CD4-positive, CD25-positive, alpha-beta regulatory T cell (primary cell): ENCODE data around the gene PLXNA4. TPM values are rescaled to one million over a fixed set of nuclear protein-coding genes. Genes with fewer than 3 reads are reported as not detected.

Experiments
- ATAC-seq, 2 donors: fragments of 150-1000 bp; cut with Tn5 transposase; one replicate each; pipeline ENCODE4 v1.10.0; 2021; ENCODE audit warnings: low read depth in 2 of 2, moderate number of reproducible peaks in 2 of 2, moderate library complexity in 1 of 2
- DNase-seq, 3 donors: peaks; one replicate each; pipeline versions ENCODE4 v3.0.0 to v3.0.0-alpha.2; 2012 to 2022; ENCODE audit warnings: mixed read lengths in 1 of 3
- H3K27ac ChIP-seq: one replicate; pipeline ENCODE4 v1.7.0; 2013; ENCODE audit warnings: mild to moderate bottlenecking, low read length; ENCODE audit not compliant: insufficient read depth, poor library complexity, severe bottlenecking
- H3K27me3 ChIP-seq: one replicate; pipeline ENCODE4 v1.7.0; 2013; ENCODE audit warnings: low read length; ENCODE audit not compliant: control insufficient read depth, insufficient read depth
- H3K36me3 ChIP-seq: one replicate; pipeline ENCODE4 v1.7.0; 2013; ENCODE audit warnings: mild to moderate bottlenecking, low read length, moderate library complexity; ENCODE audit not compliant: control insufficient read depth, insufficient read depth
- H3K4me1 ChIP-seq: 2 replicates; pipeline ENCODE4 v1.7.0; 2013; ENCODE audit warnings: mild to moderate bottlenecking, low read length; ENCODE audit not compliant: insufficient read depth, control insufficient read depth, poor library complexity, severe bottlenecking
- H3K4me3 ChIP-seq: one replicate; pipeline ENCODE4 v1.7.0; 2013; ENCODE audit warnings: low read depth, mild to moderate bottlenecking, low read length, moderate library complexity
- H3K9me3 ChIP-seq, 2 experiments: 1 replicate in 1 of 2; 2 replicates in 1 of 2; pipeline ENCODE4 v1.7.0; 2013; ENCODE audit warnings: low read length in 2 of 2, mild to moderate bottlenecking in 1 of 2, moderate library complexity in 1 of 2; ENCODE audit not compliant: control insufficient read depth in 2 of 2
- H3K27ac Mint-ChIP-seq, 3 donors: one replicate each; pipeline ENCODE4 v1.8.0; 2020 to 2022; ENCODE audit warnings: mild to moderate bottlenecking in 3 of 3, mixed read lengths in 3 of 3, moderate library complexity in 2 of 3
- H3K27me3 Mint-ChIP-seq: one replicate; pipeline ENCODE4 v1.8.0; 2022; ENCODE audit warnings: mild to moderate bottlenecking, mixed read lengths
- H3K36me3 Mint-ChIP-seq: one replicate; pipeline ENCODE4 v1.8.0; 2020; ENCODE audit warnings: mixed read lengths
- H3K4me1 Mint-ChIP-seq, 4 donors: one replicate each; pipeline ENCODE4 v1.8.0; 2020 to 2022; ENCODE audit warnings: mixed read lengths in 4 of 4, mild to moderate bottlenecking in 1 of 4
- H3K4me3 Mint-ChIP-seq, 4 donors: one replicate each; pipeline ENCODE4 v1.8.0; 2020 to 2022; ENCODE audit warnings: mild to moderate bottlenecking in 4 of 4, mixed read lengths in 4 of 4, moderate library complexity in 3 of 4
- H3K9me3 Mint-ChIP-seq, 7 donors: one replicate each; pipeline ENCODE4 v1.8.0; 2020 to 2022; ENCODE audit warnings: mixed read lengths in 7 of 7, mild to moderate bottlenecking in 3 of 7, moderate library complexity in 2 of 7
- polyA plus RNA-seq, 4 donors: library from polyadenylated mRNA; unstranded; fragments of 300-500 nt; fragmentation: Illumina TruSeq; gene quantifications; one replicate each; pipeline ENCODE4 v1.2.3, GENCODE V29; 2021
- total RNA-seq: library from RNA; stranded (reverse); gene quantifications from one replicate; pipeline ENCODE4 v1.2.3, GENCODE V29; 2022

Gene PLXNA4
- total and polyA plus RNA-seq, 5 donors from 2014 or later = 0.27 TPM; not detected in 4

- H3K27me3 Mint-ChIP-seq = no peaks in the 10 kb centered on the region
- no peak overlapping the region for H3K27ac ChIP-seq
- no peaks in the 10 kb centered on the region for H3K9me3 ChIP-seq
- H3K36me3 Mint-ChIP-seq = no peaks in the 10 kb centered on the region
- H3K4me3 Mint-ChIP-seq = no peak overlapping the region
- H3K4me1 ChIP-seq = no peaks in the 10 kb centered on the region
- peaks cover 0 to 5% (median 0%) of the 10 kb centered on the region in 7 donors for H3K9me3 Mint-ChIP-seq
- H3K27ac Mint-ChIP-seq = no peak overlapping the region
- no peaks in the 10 kb centered on the region for H3K4me1 Mint-ChIP-seq
- DNase-seq (no peak), ATAC-seq (no peak)
- no peaks in the 10 kb centered on the region for H3K36me3 ChIP-seq
- no peaks in the 10 kb centered on the region for H3K27me3 ChIP-seq
- no peak overlapping the region for H3K4me3 ChIP-seq
Measured at GRCh38 chr7:132262160-132262470, 314.2 kb downstream of the PLXNA4 start.

DNA sequence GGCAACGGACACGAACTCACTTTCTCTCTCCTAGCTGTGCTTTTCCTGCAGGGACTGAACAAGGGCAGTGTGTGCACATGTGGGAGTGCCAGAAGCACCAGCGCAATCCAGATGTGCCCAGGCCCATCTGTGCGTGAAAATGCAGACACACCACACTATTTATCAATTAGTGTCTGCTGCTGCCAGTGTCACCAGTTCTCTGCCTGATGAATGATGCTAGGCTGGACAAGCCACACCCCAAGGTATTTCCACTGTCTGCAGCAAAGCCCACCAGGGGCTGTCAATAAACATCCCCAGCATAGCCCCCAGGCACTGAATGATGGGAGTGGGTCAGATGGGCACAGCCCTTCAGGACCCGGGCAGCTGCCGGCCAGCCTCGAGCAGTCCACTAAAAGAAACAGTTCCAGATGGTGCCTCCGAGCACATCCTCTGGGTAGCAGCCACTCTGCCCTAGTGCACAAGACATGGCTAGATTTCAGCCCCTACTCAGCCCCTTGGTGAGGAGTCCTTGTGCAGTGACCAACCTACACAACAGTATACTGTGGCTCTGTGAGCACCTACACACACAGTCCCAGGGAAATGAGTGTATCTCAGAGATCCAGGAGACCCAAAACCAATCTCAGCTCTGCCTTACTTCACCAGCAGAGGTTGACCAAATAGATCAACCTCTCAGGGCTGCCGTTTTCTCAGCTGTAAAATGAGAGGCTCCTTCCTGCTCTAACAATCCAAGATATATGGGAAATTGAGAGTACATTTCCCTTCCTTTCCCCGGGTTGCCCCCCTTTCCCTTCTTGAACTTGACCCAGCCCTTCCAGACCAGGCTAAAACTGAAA lies 314.7 kb downstream of the PLXNA4 start:
- DNase-seq = no peak
- Histone ChIP-seq H3K27me3 (no peaks in the 10 kb centered on the region), H3K9me3 (no peaks in the 10 kb centered on the region), H3K4me1 (no peaks in the 10 kb centered on the region), H3K27ac (no peak overlapping the region), H3K36me3 (no peaks in the 10 kb centered on the region), H3K4me3 (no peak overlapping the region)
- Mint-ChIP-seq H3K9me3 (peaks cover 0 to 5% (median 0%) of the 10 kb centered on the region in 7 donors), H3K4me3 (no peak overlapping the region), H3K27ac (no peak overlapping the region), H3K36me3 (no peaks in the 10 kb centered on the region), H3K4me1 (no peaks in the 10 kb centered on the region), H3K27me3 (no peaks in the 10 kb centered on the region)
- ATAC-seq = no peak

DNA sequence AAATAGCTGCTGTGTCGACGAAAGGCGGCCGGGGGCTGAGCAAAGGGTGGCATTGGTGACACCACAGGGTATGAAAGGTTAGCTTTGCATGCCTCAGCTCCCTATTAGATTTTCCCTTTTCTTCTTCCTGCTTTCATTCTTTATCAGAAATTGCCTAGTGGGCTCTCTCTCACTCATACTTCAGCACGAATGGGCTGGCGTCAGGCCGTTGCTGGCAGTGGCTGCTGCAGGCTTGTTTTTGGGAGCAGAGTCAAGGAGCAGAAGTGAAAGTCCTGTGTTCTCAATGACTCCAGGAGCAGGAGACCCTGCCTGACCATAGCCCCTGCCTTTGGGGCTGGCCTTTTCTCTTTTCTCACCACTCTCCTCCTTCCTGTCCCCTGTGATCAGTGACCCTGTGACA lies 318.0 kb downstream of the PLXNA4 start:
- H3K4me3 Mint-ChIP-seq = no peak overlapping the region
- H3K27ac Mint-ChIP-seq = no peak overlapping the region
- peaks cover 0 to 5% (median 0%) of the 10 kb centered on the region in 7 donors for H3K9me3 Mint-ChIP-seq
- H3K27me3 ChIP-seq = no peaks in the 10 kb centered on the region
- H3K36me3 ChIP-seq = no peaks in the 10 kb centered on the region
- no peaks in the 10 kb centered on the region for H3K36me3 Mint-ChIP-seq
- H3K4me1 Mint-ChIP-seq = no peaks in the 10 kb centered on the region
- no peak overlapping the region for H3K4me3 ChIP-seq
- H3K9me3 ChIP-seq = no peaks in the 10 kb centered on the region
- no peaks in the 10 kb centered on the region for H3K4me1 ChIP-seq
- no peak for DNase-seq
- H3K27ac ChIP-seq = no peak overlapping the region
- no peak for ATAC-seq
- no peaks in the 10 kb centered on the region for H3K27me3 Mint-ChIP-seq

GRCh38 chr7:132257253-132257652 lies 319.0 kb downstream of the PLXNA4 start:
- no peak for DNase-seq
- H3K27ac Mint-ChIP-seq = no peak overlapping the region
- H3K9me3 Mint-ChIP-seq = peaks cover 0 to 5% (median 0%) of the 10 kb centered on the region in 7 donors
- no peaks in the 10 kb centered on the region for H3K4me1 Mint-ChIP-seq
- Histone ChIP-seq H3K4me1 (no peaks in the 10 kb centered on the region), H3K36me3 (no peaks in the 10 kb centered on the region), H3K27ac (no peak overlapping the region), H3K4me3 (no peak overlapping the region), H3K9me3 (no peaks in the 10 kb centered on the region), H3K27me3 (no peaks in the 10 kb centered on the region)
- H3K27me3 Mint-ChIP-seq = no peaks in the 10 kb centered on the region
- no peaks in the 10 kb centered on the region for H3K36me3 Mint-ChIP-seq
- ATAC-seq = no peak
- no peak overlapping the region for H3K4me3 Mint-ChIP-seq

GRCh38 chr7:132256721-132257212 lies 319.5 kb downstream of the PLXNA4 start:
- Mint-ChIP-seq H3K27ac (no peak overlapping the region), H3K4me3 (no peak overlapping the region), H3K36me3 (no peaks in the 10 kb centered on the region), H3K9me3 (peaks cover 0 to 5% (median 0%) of the 10 kb centered on the region in 7 donors), H3K4me1 (no peaks in the 10 kb centered on the region), H3K27me3 (no peaks in the 10 kb centered on the region)
- H3K36me3 ChIP-seq = no peaks in the 10 kb centered on the region
- no peaks in the 10 kb centered on the region for H3K9me3 ChIP-seq
- no peak overlapping the region for H3K4me3 ChIP-seq
- ATAC-seq = no peak
- no peak overlapping the region for H3K27ac ChIP-seq
- DNase-seq = no peak
- no peaks in the 10 kb centered on the region for H3K27me3 ChIP-seq
- no peaks in the 10 kb centered on the region for H3K4me1 ChIP-seq

DNA sequence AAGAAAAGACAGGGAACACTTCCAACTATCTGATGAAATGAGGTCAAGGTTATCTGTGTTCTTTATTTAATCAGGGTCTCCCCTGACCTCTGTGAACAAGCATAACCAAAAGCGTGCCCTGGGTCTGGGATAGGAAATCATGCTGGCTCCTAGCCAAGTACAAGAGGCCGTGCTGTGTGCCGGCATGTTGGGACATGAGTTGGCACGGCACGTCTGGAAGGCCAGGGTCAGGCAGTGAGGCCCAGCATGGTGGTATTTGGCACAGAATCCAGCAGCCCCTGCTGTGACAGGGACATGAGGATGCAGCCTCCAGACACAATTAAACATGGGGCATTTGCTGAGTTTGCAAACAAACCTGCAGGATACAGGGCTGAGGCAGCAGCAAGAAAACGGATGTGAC lies 320.4 kb downstream of the PLXNA4 start:
- H3K9me3 Mint-ChIP-seq = peaks cover 0 to 5% (median 0%) of the 10 kb centered on the region in 7 donors
- no peak for DNase-seq

GRCh38 chr7:132255115-132255797 lies 321.0 kb downstream of the PLXNA4 start:
- Histone ChIP-seq H3K4me1 (no peaks in the 10 kb centered on the region), H3K27ac (no peak overlapping the region), H3K4me3 (no peak overlapping the region), H3K36me3 (no peaks in the 10 kb centered on the region), H3K9me3 (no peaks in the 10 kb centered on the region), H3K27me3 (no peaks in the 10 kb centered on the region)
- Mint-ChIP-seq H3K27ac (no peak overlapping the region), H3K9me3 (peaks cover 0 to 5% (median 0%) of the 10 kb centered on the region in 7 donors), H3K4me1 (no peaks in the 10 kb centered on the region), H3K36me3 (no peaks in the 10 kb centered on the region), H3K27me3 (no peaks in the 10 kb centered on the region), H3K4me3 (no peak overlapping the region)
- DNase-seq (no peak), ATAC-seq (no peak)

More for the DNA sequence above, 320.4 kb downstream of the PLXNA4 start:
- no peaks in the 10 kb centered on the region for H3K4me1 Mint-ChIP-seq
- H3K9me3 ChIP-seq = no peaks in the 10 kb centered on the region
- H3K4me3 ChIP-seq = no peak overlapping the region
- ATAC-seq = no peak
- H3K27me3 ChIP-seq = no peaks in the 10 kb centered on the region
- no peak overlapping the region for H3K4me3 Mint-ChIP-seq
- no peaks in the 10 kb centered on the region for H3K4me1 ChIP-seq
- H3K27ac ChIP-seq = no peak overlapping the region
- no peaks in the 10 kb centered on the region for H3K36me3 ChIP-seq
- H3K27ac Mint-ChIP-seq = no peak overlapping the region
- no peaks in the 10 kb centered on the region for H3K36me3 Mint-ChIP-seq
- H3K27me3 Mint-ChIP-seq = no peaks in the 10 kb centered on the region
